H7 (cell line): ENCODE measurements around the gene JADE2. TPM values are rescaled to one million over a fixed set of nuclear protein-coding genes. Genes with fewer than 3 reads are reported as not detected.

Experiments used
- DNase-seq: peaks from one replicate; pipeline ENCODE4 v3.0.0; 2012
- H3K27me3 ChIP-seq: 2 replicates; pipeline ENCODE4 v1.6.0; 2011; ENCODE audit warnings: mild to moderate bottlenecking, low read length; ENCODE audit not compliant: control insufficient read depth, insufficient read depth
- H3K36me3 ChIP-seq: replicated peaks from 2 replicates; pipeline ENCODE4 v1.5.1; 2011; ENCODE audit warnings: low read length; ENCODE audit not compliant: control insufficient read depth, insufficient read depth
- H3K4me3 ChIP-seq: 2 replicates; pipeline ENCODE4 v1.5.1; 2011; ENCODE audit warnings: low read depth, mild to moderate bottlenecking, control low read depth, low read length, moderate library complexity; ENCODE audit not compliant: insufficient read depth
- total RNA-seq: library from RNA; depleted of rRNA; stranded (reverse); fragments of >200 nt; shearing (Covaris generic); gene quantifications from 2 replicates; pipeline ENCODE4 v1.2.3, GENCODE V29; 2014

Gene JADE2
- total RNA-seq, 1 experiment from 2014 or later, result 33.7 TPM

GRCh38 chr5:134563221-134563620, 37.8 kb downstream of the JADE2 start:
- Histone ChIP-seq H3K4me3 (no peak overlapping the region), H3K27me3 (no peaks in the 10 kb centered on the region), H3K36me3 (peaks cover 73% of the 10 kb centered on the region)
- DNase-seq, result no peak

DNA sequence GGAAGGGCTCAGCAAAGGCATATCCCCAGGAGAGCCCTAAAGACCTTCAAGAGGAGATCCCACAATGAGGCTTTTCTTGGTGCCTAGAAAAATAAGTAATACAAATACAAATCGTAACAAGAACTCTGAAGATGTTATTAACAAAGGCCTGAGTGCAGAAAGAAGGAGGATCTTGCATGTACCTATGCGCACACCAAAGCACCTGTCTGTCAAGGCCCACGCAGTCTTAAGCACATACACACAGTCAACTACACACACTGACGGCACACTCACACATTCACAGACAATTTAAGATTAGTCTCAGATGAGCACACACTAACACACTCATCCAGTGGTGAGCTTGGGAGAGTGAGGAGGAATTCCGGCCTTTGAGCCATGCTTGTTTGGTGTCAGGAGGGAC, 38.5 kb downstream of the JADE2 start:
- Histone ChIP-seq H3K27me3 (no peaks in the 10 kb centered on the region), H3K4me3 (no peak overlapping the region), H3K36me3 (peaks cover 75% of the 10 kb centered on the region)
- DNase-seq, result no peak

- no peak for DNase-seq
- Histone ChIP-seq H3K36me3 (peaks cover 71% of the 10 kb centered on the region), H3K27me3 (no peaks in the 10 kb centered on the region), H3K4me3 (no peak overlapping the region)
These were observed 38.9 kb downstream of the JADE2 start for GRCh38 chr5:134564396-134564795.

- H3K27me3 ChIP-seq, result no peaks in the 10 kb centered on the region
- H3K36me3 ChIP-seq, result peaks cover 61% of the 10 kb centered on the region
- no peak for DNase-seq
- no peak overlapping the region for H3K4me3 ChIP-seq
These were observed 40.6 kb downstream of the JADE2 start for GRCh38 chr5:134565791-134566740.

DNA sequence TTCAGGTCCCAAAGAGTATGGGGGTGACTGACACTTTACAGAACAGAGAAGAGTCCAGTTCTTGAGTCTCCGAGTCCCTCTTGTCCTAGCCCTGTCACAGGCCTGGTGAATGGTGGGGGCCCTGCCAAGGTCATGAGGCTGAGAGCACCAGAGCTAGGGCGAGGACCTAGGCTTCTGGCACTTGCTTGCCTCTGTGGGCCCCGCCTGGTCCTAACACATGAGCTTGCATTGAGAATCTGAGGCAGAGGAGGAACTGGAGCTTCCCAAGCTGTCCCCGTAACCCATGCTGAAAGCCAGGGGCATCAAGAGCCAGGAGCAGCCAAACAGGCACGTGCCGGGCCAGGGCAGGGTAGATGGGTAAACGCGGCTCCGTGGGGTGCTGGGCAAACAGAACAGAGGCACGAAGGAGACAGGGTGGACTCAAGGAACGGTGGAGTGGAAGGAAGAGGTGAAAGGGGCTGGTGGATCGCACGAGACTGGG, 41.3 kb downstream of the JADE2 start:
- H3K4me3 ChIP-seq, result no peak overlapping the region
- H3K36me3 ChIP-seq, result peaks cover 55% of the 10 kb centered on the region
- no peaks in the 10 kb centered on the region for H3K27me3 ChIP-seq
- DNase-seq, result no peak

- DNase-seq, result no peak
- no peak overlapping the region for H3K4me3 ChIP-seq
- H3K27me3 ChIP-seq, result no peaks in the 10 kb centered on the region
- H3K36me3 ChIP-seq, result peaks cover 55% of the 10 kb centered on the region
These were observed 42.3 kb downstream of the JADE2 start for GRCh38 chr5:134567641-134568336.

GRCh38 chr5:134568337-134568700, 42.8 kb downstream of the JADE2 start:
- no peak overlapping the region for H3K4me3 ChIP-seq
- H3K36me3 ChIP-seq, result peaks cover 55% of the 10 kb centered on the region
- H3K27me3 ChIP-seq, result no peaks in the 10 kb centered on the region
- no peak for DNase-seq

DNA sequence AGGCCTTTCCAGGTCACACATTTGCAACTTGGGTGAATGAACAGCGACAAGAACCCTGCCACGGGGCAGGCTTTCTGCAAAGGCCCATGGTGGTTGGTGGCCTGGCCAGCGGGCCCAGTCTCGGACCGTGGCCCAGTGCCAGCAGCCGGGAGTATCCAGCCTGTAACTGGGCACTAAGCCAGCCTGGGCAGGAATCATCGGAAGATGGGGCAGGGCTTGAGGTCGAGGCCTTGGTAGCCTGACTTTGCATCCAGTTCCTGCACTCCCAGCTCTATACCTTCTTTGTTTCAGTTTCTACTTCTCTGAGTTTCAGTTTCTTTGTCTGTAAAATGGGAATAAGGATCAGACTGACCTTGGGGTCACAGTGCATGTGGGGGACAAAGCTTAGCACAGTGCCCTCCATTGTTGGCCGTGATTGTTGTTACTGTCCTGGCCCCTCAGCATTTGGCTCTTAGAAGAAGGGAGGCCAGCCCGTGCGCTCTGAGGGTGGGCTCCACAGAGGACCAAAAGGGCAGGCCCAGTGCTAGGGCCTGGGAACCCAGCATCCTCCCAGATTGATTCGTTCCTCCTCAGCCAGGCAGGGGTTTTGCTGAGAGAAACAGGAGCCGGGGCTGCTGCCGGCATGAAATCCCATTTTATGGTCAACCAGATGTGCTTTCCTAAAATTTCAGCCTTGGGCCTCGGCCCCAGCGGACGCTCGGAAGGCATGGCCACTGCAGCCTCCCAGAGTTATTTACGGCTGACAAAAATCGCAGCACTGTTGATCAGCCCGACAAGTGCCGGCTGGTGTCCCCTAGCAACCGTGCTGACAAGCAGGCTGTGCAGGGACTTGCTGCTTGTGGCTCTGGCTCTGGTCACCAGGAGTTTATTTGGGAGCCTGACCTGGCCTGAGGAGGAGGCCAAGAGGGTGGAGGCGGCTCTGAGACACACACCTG, 43.6 kb downstream of the JADE2 start:
- H3K27me3 ChIP-seq, result no peaks in the 10 kb centered on the region
- no peak for DNase-seq
- H3K36me3 ChIP-seq, result peaks cover 53% of the 10 kb centered on the region
- no peak overlapping the region for H3K4me3 ChIP-seq

DNA sequence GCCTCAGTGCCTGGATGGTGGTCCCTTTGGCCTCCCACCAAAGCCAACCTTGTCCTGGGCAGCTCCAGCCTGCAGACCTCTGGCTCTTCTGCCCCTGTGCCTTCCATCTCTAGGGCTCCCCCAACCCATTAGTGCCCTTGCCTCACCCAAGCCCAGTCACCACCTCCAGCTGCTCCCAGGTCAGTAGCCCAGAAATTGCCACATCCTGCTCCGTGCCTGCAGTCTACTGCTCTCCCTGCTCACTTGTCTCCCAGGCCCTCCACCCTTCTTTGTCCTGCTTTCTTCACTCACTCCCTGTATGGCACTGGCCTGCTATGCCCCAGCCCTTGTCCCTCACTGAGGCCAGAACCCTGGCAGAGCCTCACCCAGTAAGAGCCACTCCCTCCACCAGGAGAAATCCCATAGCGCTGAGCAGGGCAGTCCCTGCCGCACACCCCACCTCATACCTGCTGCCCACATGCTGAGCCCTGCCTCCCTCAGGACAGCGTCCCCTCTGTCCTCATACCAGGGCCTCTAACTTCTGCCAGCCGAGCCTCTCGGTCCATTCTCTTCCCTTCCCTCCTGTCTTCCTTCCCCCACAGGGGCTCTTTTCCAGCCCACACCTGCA, 44.4 kb downstream of the JADE2 start:
- Histone ChIP-seq H3K36me3 (peaks cover 52% of the 10 kb centered on the region), H3K4me3 (no peak overlapping the region), H3K27me3 (no peaks in the 10 kb centered on the region)
- no peak for DNase-seq

- H3K36me3 ChIP-seq, result peaks cover 53% of the 10 kb centered on the region
- no peak overlapping the region for H3K4me3 ChIP-seq
- H3K27me3 ChIP-seq, result no peaks in the 10 kb centered on the region
- no peak for DNase-seq
These were observed 44.9 kb downstream of the JADE2 start for GRCh38 chr5:134570365-134570758.

DNA sequence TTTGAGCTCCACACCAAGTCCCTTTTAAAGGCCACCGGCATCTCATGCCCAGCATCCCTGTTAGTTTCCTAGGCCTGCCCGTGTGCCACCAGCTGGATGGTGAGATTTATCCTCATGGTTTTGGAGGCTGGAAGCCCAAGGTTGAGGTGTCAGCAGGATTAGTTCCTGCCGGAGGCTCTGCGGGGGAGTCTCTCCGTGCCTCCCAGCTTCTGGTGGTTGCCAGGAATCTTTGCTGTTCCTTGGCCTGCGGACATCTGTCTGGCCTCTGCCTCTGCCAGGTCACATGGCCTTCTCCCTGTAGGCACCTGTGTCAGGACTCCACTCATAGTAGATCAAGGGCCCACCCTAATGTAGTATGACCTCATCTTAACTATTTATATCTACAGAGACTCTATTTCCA, 45.4 kb downstream of the JADE2 start:
- Histone ChIP-seq H3K36me3 (peaks cover 52% of the 10 kb centered on the region), H3K27me3 (no peaks in the 10 kb centered on the region), H3K4me3 (no peak overlapping the region)
- no peak for DNase-seq

- H3K4me3 ChIP-seq, result no peak overlapping the region
- no peaks in the 10 kb centered on the region for H3K27me3 ChIP-seq
- H3K36me3 ChIP-seq, result peaks cover 48% of the 10 kb centered on the region
These were observed 46.4 kb downstream of the JADE2 start for GRCh38 chr5:134571693-134572405.

DNA sequence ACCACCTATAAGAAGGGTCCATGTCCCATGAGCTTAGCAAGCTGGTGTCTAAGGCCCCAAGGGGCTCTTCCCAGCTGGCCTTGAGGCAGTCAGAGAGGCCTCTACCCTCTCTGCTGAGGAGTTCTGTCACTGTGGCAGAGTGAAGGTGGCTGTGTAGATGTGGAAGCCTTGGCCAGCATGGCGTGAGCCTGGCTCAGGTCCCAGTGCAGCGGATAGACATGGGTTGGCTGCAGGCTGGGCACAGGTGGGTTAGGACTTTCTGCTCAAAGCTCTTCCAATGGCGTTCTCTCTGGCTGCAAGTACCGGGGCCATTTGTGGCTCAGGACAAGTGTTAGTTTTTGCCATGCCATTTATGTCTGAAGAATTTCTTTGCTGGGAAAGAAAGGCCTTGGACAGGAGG, 47.3 kb downstream of the JADE2 start:
- Histone ChIP-seq H3K36me3 (peaks cover 39% of the 10 kb centered on the region), H3K27me3 (no peaks in the 10 kb centered on the region), H3K4me3 (no peak overlapping the region)
- no peak for DNase-seq

More at GRCh38 chr5:134571693-134572405, 46.4 kb downstream of the JADE2 start:
- no peak for DNase-seq
